Measurements from ENCODE around the gene PTPRN2.

PTPRN2 gene

GRCh38 chr7:157539521-157539920 is 1048.1 kb downstream of the PTPRN2 start:
- no peak for DNase-seq

GRCh38 chr7:157538735-157539134 is 1048.9 kb downstream of the PTPRN2 start:
- DNase-seq: no peak

- no peak for DNase-seq
These were observed 1049.3 kb downstream of the PTPRN2 start for GRCh38 chr7:157538321-157538720.

GRCh38 chr7:157537056-157537455 is 1050.6 kb downstream of the PTPRN2 start:
- no peak for DNase-seq

- no peak for DNase-seq
These were observed 1055.6 kb downstream of the PTPRN2 start for GRCh38 chr7:157532068-157532467.

- DNase-seq: no peak
These were observed 1057.7 kb downstream of the PTPRN2 start for GRCh38 chr7:157529768-157530560.

- no peak for DNase-seq
These were observed 1058.8 kb downstream of the PTPRN2 start for GRCh38 chr7:157528785-157529341.

- no peak for DNase-seq
These were observed 1059.9 kb downstream of the PTPRN2 start for GRCh38 chr7:157527686-157528085.

GRCh38 chr7:157526913-157527634 is 1060.5 kb downstream of the PTPRN2 start:
- no peak for DNase-seq

- DNase-seq: no peak
These were observed 1061.4 kb downstream of the PTPRN2 start for GRCh38 chr7:157526005-157526912.

GRCh38 chr7:157525491-157525915 is 1062.1 kb downstream of the PTPRN2 start:
- no peak for DNase-seq

- DNase-seq: no peak
These were observed 1062.9 kb downstream of the PTPRN2 start for GRCh38 chr7:157524731-157525130.

GRCh38 chr7:157523766-157524421 is 1063.7 kb downstream of the PTPRN2 start:
- DNase-seq: no peak

GRCh38 chr7:157523371-157523765 is 1064.3 kb downstream of the PTPRN2 start:
- no peak for DNase-seq

- no peak for DNase-seq
These were observed 1064.7 kb downstream of the PTPRN2 start for GRCh38 chr7:157522954-157523353.

GRCh38 chr7:157522189-157522588 is 1065.4 kb downstream of the PTPRN2 start:
- DNase-seq: no peak

- DNase-seq: no peak
These were observed 1065.9 kb downstream of the PTPRN2 start for GRCh38 chr7:157521752-157522151.

- no peak for DNase-seq
These were observed 1066.4 kb downstream of the PTPRN2 start for GRCh38 chr7:157521061-157521731.

GRCh38 chr7:157520249-157520648 is 1067.4 kb downstream of the PTPRN2 start:
- no peak for DNase-seq

GRCh38 chr7:157519798-157520244 is 1067.8 kb downstream of the PTPRN2 start:
- no peak for DNase-seq

GRCh38 chr7:157519246-157519645 is 1068.4 kb downstream of the PTPRN2 start:
- no peak for DNase-seq
